HG03196 (cell line): ENCODE results near the gene KAT2B.
"Not testable (repeated sequence)": the region's sequence is repeated elsewhere in the genome, so short reads cannot be mapped to it uniquely, and the experiment has no call there.

Experiments
- ATAC-seq: cut with Tn5 transposase; IDR thresholded peaks from one replicate; pipeline ENCODE4 v1.9.1; 2021; ENCODE audit not compliant: unreplicated experiment

The KAT2B gene

DNA sequence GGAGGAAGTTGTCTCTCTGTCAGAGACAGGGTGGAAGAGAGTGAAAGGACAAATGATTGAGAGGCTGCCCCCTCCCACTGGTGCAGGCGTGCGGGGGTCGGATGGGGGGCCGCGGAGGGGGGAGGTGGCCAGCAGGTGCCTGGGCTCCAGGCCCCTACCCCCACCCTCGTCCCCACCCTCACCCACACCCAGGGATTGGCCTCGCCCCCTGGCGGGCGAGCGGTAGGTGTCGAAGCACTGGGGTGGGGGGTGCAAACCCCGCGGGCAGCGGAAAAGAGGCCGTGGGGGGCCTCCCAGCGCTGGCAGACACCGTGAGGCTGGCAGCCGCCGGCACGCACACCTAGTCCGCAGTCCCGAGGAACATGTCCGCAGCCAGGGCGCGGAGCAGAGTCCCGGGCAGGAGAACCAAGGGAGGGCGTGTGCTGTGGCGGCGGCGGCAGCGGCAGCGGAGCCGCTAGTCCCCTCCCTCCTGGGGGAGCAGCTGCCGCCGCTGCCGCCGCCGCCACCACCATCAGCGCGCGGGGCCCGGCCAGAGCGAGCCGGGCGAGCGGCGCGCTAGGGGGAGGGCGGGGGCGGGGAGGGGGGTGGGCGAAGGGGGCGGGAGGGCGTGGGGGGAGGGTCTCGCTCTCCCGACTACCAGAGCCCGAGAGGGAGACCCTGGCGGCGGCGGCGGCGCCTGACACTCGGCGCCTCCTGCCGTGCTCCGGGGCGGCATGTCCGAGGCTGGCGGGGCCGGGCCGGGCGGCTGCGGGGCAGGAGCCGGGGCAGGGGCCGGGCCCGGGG is at the start of gene KAT2B:
TSS of gene KAT2B (plus strand) at position 682 of the 783 bp plus-strand sequence. CDS start at position 714, 32 bp downstream.
- peak; percentile 59 for ATAC-seq

GRCh38 chr3:19994796-19995195 is 45.5 kb upstream of the KAT2B start:
- ATAC-seq: no peak

- no peak for ATAC-seq
Measured at GRCh38 chr3:19997502-19997901, 42.7 kb upstream of the KAT2B start.

DNA sequence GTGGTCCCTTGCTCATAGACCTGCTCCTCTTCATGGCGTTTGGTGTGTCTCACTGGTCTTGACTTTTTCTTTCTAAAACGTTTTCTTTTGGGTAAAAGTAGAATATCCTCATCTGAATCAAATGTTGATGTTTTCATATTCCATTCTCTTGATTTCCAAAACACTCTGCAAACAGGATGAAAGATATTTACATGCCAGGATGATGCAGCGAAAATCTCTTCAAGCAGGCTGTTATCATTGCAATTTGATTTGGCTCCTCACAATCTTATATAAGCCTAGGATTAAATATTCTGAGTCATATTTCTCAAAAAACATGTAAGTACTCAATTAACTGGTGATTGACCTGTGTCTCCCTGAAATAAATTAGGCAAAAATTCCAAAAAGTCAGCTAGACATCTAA is 38.3 kb upstream of the KAT2B start:
- no peak for ATAC-seq

GRCh38 chr3:20007960-20008359 is 32.3 kb upstream of the KAT2B start:
- no peak for ATAC-seq

DNA sequence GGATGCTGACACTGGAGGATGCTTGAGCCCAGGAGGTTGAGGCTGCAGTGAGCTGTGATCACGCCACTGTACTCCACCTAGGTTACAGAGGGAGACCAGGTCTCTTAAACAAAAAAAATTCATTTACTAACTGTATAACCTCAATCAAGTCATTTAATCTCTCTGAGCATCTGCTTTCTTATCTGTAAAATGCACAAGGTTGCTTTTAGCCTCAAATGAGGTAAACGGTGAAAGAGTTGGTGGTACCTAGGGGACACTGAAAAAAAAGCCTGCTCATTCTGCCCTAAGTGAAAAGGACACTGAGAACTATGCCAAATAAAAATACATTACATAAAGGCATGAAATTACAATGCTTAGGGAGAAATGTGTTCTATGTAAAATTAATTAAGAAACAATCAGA is 31.6 kb upstream of the KAT2B start:
- no peak for ATAC-seq

DNA sequence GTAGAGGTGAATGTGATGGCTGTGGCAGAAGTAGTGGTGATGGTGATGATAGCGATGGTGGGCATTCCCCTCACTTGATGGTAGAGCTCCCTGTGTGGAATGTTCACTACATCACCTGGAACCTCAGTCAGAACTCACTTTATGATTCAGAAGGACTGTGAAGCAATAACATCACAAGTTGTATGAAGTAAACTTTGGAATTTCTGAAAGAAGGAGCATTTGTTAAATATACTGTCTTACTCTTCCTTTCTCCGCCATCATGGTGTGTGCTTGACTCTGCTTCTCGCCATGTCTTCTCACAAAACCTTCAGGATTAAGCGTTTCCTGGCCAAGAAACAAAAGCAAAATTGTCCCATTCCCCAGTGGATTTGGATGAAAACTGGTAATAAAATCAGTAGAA is 28.1 kb upstream of the KAT2B start, which contains the start of gene PP2D1:
TSS of gene PP2D1 (minus strand) at position 101 of the 400 bp plus-strand sequence. CDS start 192 bp downstream, outside the sequence.
- no peak for ATAC-seq

DNA sequence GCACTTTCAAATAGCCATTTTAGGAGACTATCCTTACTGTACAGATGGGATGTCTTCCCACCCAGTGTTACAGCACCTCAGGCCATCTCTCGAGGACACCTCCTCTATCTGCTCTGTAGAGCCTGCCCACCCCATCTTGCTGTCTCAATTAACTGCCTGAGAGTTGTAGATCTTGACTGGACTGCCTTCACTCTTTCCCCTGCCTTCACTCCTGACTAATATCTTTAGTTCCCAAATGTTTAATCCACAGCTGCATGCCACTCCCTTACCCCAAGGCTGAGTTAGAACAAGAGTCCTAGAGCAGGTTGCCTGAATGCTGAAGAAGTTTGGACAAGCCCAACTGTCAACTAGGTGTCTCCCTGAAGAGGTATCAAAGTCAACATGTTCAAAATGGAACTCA is 26.9 kb upstream of the KAT2B start:
- ATAC-seq: no peak

GRCh38 chr3:20015525-20015924 is 24.7 kb upstream of the KAT2B start:
- no peak for ATAC-seq

GRCh38 chr3:20016076-20016475 is 24.2 kb upstream of the KAT2B start:
- not testable (repeated sequence) for ATAC-seq

DNA sequence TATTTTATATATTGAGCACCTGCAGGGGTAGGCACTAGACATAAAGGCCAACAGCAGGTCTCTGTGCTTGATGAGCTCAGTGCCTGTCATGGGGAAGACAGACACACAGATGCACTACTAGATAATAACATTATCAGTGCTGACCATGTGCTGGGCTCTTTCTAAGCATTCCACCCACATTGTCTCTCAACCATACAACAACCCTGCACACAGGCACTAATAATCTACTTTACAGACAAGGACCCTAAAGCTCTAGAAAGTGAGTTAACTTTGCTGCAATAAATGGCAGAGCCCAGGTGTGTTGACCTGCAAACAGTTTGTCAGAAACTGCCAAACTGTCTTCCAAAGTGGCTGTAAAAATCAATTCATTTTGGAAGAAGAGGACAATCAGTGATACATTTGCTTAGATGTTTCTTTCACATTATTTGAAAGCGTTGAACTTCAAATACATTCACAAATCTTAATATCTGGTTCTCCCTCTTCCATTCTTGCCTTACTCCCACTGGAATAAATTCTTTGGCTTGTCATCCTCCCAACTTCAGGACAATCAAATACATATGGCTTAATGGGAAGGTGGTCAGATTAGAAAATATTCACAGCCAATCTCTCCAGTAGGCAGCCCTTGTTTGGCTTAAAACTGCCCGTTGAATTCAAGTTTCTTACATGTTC is 17.2 kb upstream of the KAT2B start:
- no peak for ATAC-seq

DNA sequence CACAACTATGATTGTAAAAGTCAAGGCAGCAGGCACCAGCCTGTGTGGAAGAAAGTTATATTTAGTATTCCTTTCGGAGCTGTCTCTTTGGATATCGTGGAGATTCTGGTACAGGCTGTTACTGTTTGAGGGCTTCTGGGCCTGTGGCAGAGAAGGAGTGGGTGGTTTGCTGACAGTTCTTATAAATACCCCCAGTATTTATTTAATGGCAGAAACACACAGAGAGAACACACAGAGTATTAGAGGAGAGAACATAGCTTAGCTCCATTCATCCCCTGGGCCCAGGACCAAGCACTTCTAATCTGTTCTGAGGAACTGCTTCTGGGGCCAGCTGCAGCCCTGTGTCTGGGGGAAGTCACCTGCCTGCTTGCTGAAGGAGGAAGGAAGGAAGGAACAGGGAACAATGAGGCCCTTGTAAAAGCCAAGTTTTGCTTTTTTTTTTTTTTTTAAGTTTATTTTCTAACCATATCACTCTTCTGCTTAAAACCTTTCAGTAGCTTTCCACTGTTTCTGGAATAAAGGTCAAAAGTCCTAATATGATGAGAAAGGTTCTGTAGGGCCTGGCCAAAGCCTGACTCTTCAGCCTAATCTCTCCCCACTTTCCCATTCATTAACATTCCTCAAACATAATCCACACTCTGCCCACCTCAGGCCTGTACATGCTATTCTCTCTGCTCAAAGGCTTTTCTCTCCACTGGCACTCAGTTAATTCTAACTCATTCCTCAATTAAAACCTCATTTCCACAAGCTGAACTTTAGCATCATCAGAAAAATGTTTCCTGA is 16.4 kb upstream of the KAT2B start:
- ATAC-seq: no peak

DNA sequence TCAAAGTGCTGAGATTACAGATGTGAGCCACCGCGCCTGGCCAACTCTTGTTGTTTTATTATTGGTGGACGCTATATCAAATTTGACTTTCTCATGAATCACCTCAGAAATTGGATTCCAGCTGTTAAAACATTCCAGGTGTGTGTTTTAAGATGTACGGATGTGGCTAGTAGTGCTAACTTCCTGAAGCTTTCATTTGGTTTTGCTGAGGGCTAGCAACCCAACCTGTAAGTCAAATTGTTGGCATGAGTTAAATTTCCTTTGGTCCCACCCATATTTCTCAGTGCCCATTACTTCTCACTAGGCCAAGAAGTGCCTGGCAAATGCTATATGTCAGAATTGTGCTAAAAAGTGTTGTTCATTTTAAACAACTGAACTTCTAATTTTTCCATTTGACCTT is 13.1 kb upstream of the KAT2B start:
- no peak for ATAC-seq

DNA sequence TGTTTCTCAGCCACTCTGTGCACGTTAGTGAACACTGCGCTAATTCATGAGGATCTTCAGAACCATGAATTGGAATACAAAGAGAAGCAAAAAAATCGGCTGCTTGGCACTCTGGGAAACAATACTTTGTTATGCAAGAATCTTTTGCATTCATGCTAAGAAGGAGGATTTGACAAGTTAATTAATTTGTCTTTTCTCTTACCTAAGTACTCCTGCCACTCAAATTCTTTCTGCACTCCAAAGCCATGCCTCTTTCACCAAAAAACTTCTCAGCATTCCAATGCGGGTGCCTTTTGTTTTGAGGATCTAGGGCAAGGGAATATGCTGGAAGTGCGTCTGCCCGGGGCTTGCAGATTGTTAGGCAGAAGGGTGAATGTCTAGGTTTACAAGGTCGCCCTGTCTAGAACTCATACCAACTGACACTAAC is 11.3 kb upstream of the KAT2B start:
- no peak for ATAC-seq

- not testable (repeated sequence) for ATAC-seq
Measured at GRCh38 chr3:20031939-20032338, 8.3 kb upstream of the KAT2B start.

- no peak for ATAC-seq
Measured at GRCh38 chr3:20035019-20035418, 5.2 kb upstream of the KAT2B start.

- no peak for ATAC-seq
Measured at GRCh38 chr3:20037255-20037996, 2.8 kb upstream of the KAT2B start.

DNA sequence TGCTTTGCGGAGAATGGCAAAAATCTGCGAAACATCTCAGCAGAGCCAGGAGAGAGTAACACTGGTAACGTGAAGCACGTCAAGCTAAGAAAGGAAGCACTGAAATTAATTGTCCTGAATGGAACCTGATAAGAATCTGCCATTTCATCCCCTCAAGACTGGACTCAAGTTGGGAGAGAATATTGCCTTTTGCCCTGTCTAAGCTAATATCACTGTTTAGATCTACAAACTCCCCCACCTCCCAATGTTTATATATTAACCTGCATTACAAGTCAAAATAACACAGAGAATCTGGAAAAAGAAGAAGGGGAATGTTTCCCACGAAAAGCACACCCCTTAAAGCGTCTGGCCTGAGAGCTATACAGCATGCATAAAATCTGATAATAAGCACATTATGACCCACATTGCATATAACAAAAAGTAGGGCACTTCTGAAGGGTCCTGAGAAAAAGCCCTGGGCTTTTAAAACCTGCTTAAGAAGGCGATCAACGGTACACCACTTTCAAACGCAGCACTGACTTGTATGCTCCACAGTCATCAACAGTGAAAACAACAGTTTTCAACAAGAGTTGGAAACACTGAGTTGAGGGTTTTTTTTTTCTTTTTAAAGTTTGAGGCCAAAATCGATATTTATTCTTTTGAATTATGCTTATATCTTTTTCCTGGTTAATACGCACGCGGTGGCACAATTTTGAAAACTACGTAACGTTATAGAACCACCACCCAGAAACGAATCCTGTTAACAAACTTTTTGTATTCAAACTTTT is 1.4 kb upstream of the KAT2B start:
- no peak for ATAC-seq

GRCh38 chr3:20039466-20039764 is 831 bp upstream of the KAT2B start:
- no peak for ATAC-seq

- ATAC-seq: peak; percentile 39
Measured at GRCh38 chr3:20040548-20041196, 426 bp downstream of the KAT2B start.
